Inferior parietal cortex (tissue), 1 donor: ENCODE data around the gene COL18A1.

ENCODE experiments used
- DNase-seq: peaks from one replicate; pipeline ENCODE4 v3.0.0-alpha.2; 2016; ENCODE audit errors: extremely low spot score

Gene COL18A1

GRCh38 chr21:45544449-45545235 lies 139.7 kb downstream of the COL18A1 start:
- no peak for DNase-seq

- DNase-seq, result no peak
These were observed 140.2 kb downstream of the COL18A1 start for GRCh38 chr21:45545236-45545570.

GRCh38 chr21:45545691-45546531 lies 140.9 kb downstream of the COL18A1 start:
- no peak for DNase-seq

GRCh38 chr21:45546636-45547544 lies 141.9 kb downstream of the COL18A1 start:
- DNase-seq, result no peak

- DNase-seq, result no peak
These were observed 142.6 kb downstream of the COL18A1 start for GRCh38 chr21:45547545-45547900.

GRCh38 chr21:45548711-45549491 lies 143.9 kb downstream of the COL18A1 start:
- DNase-seq, result no peak

GRCh38 chr21:45549626-45550463 lies 144.9 kb downstream of the COL18A1 start:
- no peak for DNase-seq

GRCh38 chr21:45550522-45551210 lies 145.7 kb downstream of the COL18A1 start:
- no peak for DNase-seq

GRCh38 chr21:45551316-45551715 lies 146.4 kb downstream of the COL18A1 start:
- no peak for DNase-seq

- DNase-seq, result no peak
These were observed 147.1 kb downstream of the COL18A1 start for GRCh38 chr21:45551783-45552695.

GRCh38 chr21:45552696-45553391 lies 147.9 kb downstream of the COL18A1 start:
- DNase-seq, result no peak

GRCh38 chr21:45554477-45555175 lies 149.7 kb downstream of the COL18A1 start:
- DNase-seq, result peak; percentile 75

GRCh38 chr21:45555251-45555556 lies 150.2 kb downstream of the COL18A1 start:
- no peak for DNase-seq

- peak; percentile 63 for DNase-seq
These were observed 150.8 kb downstream of the COL18A1 start for GRCh38 chr21:45555557-45556301.

GRCh38 chr21:45556302-45556644 lies 151.3 kb downstream of the COL18A1 start:
- DNase-seq, result no peak

- no peak for DNase-seq
These were observed 152.0 kb downstream of the COL18A1 start for GRCh38 chr21:45556645-45557615.
